ENCODE measurements around the gene MEGF6.

DNA sequence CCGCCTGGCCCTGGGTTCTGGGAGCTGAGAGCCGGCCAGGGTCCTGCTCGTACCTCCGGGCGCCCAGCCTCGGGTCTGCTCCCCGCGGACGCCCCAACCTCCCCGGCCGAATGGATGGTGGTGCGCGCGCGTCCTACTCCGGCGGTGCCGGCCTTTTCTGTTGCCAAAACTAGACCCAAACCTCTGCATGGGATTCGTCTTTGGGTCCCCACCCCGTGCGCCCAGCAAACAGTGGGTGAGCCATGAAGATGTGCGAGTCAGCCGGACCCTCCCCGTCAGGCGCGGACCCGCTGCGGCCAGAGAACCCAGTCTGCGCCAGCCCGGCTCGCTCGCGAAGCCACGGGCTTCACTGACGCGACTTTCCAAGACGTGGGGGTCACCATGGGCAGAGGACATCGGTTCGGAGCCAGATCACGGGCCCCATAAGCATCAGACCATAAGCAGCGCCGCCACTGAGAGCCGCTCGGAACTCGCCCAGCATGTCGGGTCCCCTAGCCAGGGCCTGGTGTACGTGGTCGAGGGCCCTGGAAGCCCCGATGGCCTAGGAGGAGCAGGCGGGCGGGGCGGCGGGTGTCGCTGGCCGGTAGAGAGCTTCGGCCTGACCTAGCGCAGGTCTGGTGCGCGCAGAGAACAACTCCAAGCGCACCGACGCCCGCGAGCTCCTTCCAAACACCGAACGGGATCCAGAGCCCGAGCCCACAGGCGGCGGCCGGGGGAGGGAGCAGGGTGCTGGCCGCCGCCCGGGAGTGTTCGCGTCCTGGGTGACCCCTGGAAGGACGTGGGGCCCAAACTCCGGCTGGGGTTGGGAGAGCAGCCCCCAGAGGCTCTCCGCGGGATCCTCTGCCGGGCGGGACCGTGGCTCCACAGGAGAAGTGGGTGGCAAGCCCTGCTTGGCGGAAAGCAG, 40.0 kb upstream of the MEGF6 start:
- TF ChIP-seq POLR2A (IDR thresholded peaks at IDR 0.05) (no peak), CTCF (IDR thresholded peaks at IDR 0.05) (no peak)

Data from heart left ventricle (tissue), 13 donors.